Measurements from ENCODE around the gene ITPR1.

Gene ITPR1

DNA sequence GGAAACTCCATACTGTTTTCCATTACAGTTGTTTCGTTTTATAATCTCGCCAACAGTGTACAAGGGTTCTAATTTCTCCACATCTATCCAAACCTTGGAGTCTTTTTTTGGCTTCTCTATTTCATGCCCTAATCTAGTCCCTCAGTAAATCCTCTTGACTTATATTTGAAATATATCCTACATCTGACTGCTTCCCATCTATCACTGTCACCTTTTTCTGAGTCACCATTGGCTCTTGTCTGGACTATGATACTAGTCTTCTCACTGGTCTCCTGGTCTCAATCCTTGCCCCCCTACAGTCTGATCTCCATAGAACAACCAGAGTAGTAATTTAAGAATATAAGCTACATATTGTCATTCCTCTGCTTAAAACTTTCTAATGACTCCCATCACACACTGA is 80.0 kb downstream of the ITPR1 start:
- ChIA-PET CTCF (no interaction called here), POLR2A (no interaction called here)
- Histone ChIP-seq H3K36me3 (ENCODE audit: control insufficient read depth in 2 of 2, insufficient read depth in 1 of 2, low read length in 2 of 2) (no peaks in the 10 kb centered on the region), H3K4me1 (ENCODE audit: control insufficient read depth, insufficient read depth, low read length) (no peaks in the 10 kb centered on the region), H3K9me3 (ENCODE audit: control insufficient read depth, insufficient read depth, low read depth, low read length) (no peaks in the 10 kb centered on the region), H3K27ac (ENCODE audit: extremely low read depth, low read depth, low read length) (no peak overlapping the region), H3K4me3 (ENCODE audit: low read depth, low read length) (no peak overlapping the region)
- TF ChIP-seq MEIS1 (CRISPR knock-in tag; IDR thresholded peaks at IDR 0.05; ENCODE audit: borderline replicate concordance): no peak
- TF ChIP-seq HOXC10 (CRISPR knock-in tag; IDR thresholded peaks at IDR 0.05): no peak
- TF ChIP-seq ZNF677 (tag by site-specific recombination; IDR thresholded peaks at IDR 0.05): no peak
- TF ChIP-seq ZNF214 (tag by site-specific recombination; IDR thresholded peaks at IDR 0.05; ENCODE audit: borderline replicate concordance): no peak
- TF ChIP-seq ZNF138 (tag by site-specific recombination; IDR thresholded peaks at IDR 0.05; ENCODE audit: borderline replicate concordance): no peak
- TF ChIP-seq ZNF174 (tag by site-specific recombination; IDR thresholded peaks at IDR 0.05): no peak
- TF ChIP-seq ZNF571 (tag by site-specific recombination; IDR thresholded peaks at IDR 0.05): no peak
- TF ChIP-seq ZFP3 (tag by site-specific recombination; IDR thresholded peaks at IDR 0.05; ENCODE audit: low read depth): no peak
- no peak for TF ChIP-seq ZNF510 (tag by site-specific recombination; IDR thresholded peaks at IDR 0.05; ENCODE audit: insufficient replicate concordance)

DNA sequence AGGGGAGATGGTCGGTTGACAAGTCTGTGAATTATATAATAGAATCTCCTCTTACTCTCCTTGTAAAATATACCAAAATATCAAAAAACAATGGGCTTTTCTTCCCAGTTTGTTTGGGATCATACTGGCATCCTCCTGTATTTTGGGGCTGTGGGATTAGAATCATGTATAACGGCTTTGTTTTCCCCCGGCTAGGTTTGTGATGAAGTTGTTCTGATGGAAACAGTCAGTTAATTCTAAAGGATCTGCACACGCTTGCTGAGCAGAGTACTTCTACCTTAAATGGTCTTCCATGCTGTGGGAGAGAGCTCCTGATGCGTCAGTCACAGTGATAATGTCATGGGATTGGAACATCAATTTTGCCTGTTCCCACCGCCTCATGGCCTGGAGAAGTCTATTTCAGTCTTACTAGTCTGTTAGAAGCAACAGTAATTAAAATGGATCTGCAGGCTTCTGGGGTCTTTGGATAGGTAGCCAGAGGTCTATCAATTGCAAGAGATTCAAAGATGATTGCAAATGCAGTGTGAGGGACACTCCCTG is 81.3 kb downstream of the ITPR1 start:
- no peak overlapping the region for H3K4me3 ChIP-seq (ENCODE audit: low read depth, low read length)
- no peaks in the 10 kb centered on the region for H3K9me3 ChIP-seq (ENCODE audit: control insufficient read depth, insufficient read depth, low read depth, low read length)
- H3K4me1 ChIP-seq (ENCODE audit: control insufficient read depth, insufficient read depth, low read length): no peaks in the 10 kb centered on the region
- no peaks in the 10 kb centered on the region for H3K36me3 ChIP-seq (ENCODE audit: control insufficient read depth in 2 of 2, insufficient read depth in 1 of 2, low read length in 2 of 2)
- ChIA-PET CTCF (no interaction called here), POLR2A (no interaction called here)
- no peak for TF ChIP-seq ZNF239 (tag by site-specific recombination; IDR thresholded peaks at IDR 0.05)
- no peak for TF ChIP-seq ZNF837 (tag by site-specific recombination; IDR thresholded peaks at IDR 0.05)
- TF ChIP-seq PRDM4 (tag by site-specific recombination; IDR thresholded peaks at IDR 0.05): no peak
- no peak for TF ChIP-seq TSHZ1 (tag by site-specific recombination; IDR thresholded peaks at IDR 0.05; ENCODE audit: borderline replicate concordance)
- no peak for TF ChIP-seq ZNF544 (tag by site-specific recombination; IDR thresholded peaks at IDR 0.05)
- no peak for TF ChIP-seq ZNF670 (tag by site-specific recombination; IDR thresholded peaks at IDR 0.05; ENCODE audit: low read depth)
- no peak for TF ChIP-seq ZNF114 (tag by site-specific recombination; IDR thresholded peaks at IDR 0.05)
- no peak for TF ChIP-seq BCL11B (tag by site-specific recombination; IDR thresholded peaks at IDR 0.05; ENCODE audit: low read depth)
- no peak for TF ChIP-seq ZNF529 (tag by site-specific recombination; IDR thresholded peaks at IDR 0.05; ENCODE audit: insufficient replicate concordance)
- no peak overlapping the region for H3K27ac ChIP-seq (ENCODE audit: extremely low read depth, low read depth, low read length)

Measured in HEK293 (cell line).